K562 (cell line): ENCODE results near the gene TTC21A.

Source experiments
- BRF1 ChIP-seq: IDR thresholded peaks from 3 replicates; pipeline ENCODE4 v1.6.1; 2011; ENCODE audit warnings: borderline replicate concordance, mild to moderate bottlenecking; ENCODE audit not compliant: insufficient read length; ENCODE audit errors: extremely low read depth
- FUS ChIP-seq: fragments of 200-400 bp; formaldehyde crosslinking; optimal IDR thresholded peaks from 2 replicates; pipeline ENCODE3; 2017; ENCODE audit warnings: low read depth, low read length
- MECOM ChIP-seq: fragments of 250-450 bp; sonication (Bioruptor Pico); IDR thresholded peaks from 2 replicates; pipeline ENCODE4 v1.8.0; 2022; ENCODE audit warnings: inconsistent platforms
- NR2C2 ChIP-seq, 2 experiments: fragments of 200-800 bp in 1 of 2; sonication (Bioruptor generic) in 1 of 2; sonication (generic) in 1 of 2; formaldehyde crosslinking in 1 of 2; IDR thresholded peaks; 2 replicates each; pipeline versions ENCODE4 v1.6.1 to v1.8.0; 2016 to 2022; ENCODE audit warnings: mild to moderate bottlenecking in 1 of 2, missing compliant biosample characterization in 1 of 2, missing genetic modification characterization in 1 of 2, missing genetic modification reagents in 1 of 2
- TAF1 ChIP-seq: IDR thresholded peaks from 2 replicates; pipeline ENCODE4 v1.6.1; 2011; ENCODE audit warnings: mild to moderate bottlenecking, low read length, moderate library complexity; ENCODE audit not compliant: insufficient read depth, control insufficient read depth, severe bottlenecking; ENCODE audit errors: extremely low read depth
- ZNF140 ChIP-seq: fragments of 250-450 bp; sonication (Bioruptor Pico); IDR thresholded peaks from 2 replicates; pipeline ENCODE4 v1.8.0; 2021; ENCODE audit warnings: moderate library complexity, mild to moderate bottlenecking, inconsistent platforms
- TF ChIP-seq, protein P1 (sequence below): fragments of 450-650 bp; IDR thresholded peaks from 2 replicates; pipeline ENCODE4 v1.6.1; 2016; ENCODE audit warnings: mild to moderate bottlenecking, moderate library complexity

DNA sequence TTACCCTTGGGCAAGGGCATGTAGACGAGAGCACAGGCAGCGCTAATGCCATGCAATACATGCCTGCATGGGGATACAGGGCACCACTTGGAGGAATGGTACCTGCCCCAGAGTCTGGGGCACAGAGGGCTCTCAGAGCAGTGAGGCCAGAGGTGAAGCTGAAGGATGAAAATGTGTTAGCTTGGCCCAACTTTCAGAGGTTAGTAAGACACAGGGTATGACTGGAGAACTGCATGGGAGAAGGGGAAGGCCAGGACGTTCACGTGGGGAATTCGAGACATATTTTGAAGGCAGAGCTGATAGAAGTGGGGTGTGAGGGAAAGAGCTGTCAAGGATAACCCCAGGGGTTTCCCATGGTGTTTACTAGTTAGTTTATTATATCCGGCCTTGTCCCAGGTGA lies 26.3 kb downstream of the TTC21A start:
- TF ChIP-seq, protein P1, sequence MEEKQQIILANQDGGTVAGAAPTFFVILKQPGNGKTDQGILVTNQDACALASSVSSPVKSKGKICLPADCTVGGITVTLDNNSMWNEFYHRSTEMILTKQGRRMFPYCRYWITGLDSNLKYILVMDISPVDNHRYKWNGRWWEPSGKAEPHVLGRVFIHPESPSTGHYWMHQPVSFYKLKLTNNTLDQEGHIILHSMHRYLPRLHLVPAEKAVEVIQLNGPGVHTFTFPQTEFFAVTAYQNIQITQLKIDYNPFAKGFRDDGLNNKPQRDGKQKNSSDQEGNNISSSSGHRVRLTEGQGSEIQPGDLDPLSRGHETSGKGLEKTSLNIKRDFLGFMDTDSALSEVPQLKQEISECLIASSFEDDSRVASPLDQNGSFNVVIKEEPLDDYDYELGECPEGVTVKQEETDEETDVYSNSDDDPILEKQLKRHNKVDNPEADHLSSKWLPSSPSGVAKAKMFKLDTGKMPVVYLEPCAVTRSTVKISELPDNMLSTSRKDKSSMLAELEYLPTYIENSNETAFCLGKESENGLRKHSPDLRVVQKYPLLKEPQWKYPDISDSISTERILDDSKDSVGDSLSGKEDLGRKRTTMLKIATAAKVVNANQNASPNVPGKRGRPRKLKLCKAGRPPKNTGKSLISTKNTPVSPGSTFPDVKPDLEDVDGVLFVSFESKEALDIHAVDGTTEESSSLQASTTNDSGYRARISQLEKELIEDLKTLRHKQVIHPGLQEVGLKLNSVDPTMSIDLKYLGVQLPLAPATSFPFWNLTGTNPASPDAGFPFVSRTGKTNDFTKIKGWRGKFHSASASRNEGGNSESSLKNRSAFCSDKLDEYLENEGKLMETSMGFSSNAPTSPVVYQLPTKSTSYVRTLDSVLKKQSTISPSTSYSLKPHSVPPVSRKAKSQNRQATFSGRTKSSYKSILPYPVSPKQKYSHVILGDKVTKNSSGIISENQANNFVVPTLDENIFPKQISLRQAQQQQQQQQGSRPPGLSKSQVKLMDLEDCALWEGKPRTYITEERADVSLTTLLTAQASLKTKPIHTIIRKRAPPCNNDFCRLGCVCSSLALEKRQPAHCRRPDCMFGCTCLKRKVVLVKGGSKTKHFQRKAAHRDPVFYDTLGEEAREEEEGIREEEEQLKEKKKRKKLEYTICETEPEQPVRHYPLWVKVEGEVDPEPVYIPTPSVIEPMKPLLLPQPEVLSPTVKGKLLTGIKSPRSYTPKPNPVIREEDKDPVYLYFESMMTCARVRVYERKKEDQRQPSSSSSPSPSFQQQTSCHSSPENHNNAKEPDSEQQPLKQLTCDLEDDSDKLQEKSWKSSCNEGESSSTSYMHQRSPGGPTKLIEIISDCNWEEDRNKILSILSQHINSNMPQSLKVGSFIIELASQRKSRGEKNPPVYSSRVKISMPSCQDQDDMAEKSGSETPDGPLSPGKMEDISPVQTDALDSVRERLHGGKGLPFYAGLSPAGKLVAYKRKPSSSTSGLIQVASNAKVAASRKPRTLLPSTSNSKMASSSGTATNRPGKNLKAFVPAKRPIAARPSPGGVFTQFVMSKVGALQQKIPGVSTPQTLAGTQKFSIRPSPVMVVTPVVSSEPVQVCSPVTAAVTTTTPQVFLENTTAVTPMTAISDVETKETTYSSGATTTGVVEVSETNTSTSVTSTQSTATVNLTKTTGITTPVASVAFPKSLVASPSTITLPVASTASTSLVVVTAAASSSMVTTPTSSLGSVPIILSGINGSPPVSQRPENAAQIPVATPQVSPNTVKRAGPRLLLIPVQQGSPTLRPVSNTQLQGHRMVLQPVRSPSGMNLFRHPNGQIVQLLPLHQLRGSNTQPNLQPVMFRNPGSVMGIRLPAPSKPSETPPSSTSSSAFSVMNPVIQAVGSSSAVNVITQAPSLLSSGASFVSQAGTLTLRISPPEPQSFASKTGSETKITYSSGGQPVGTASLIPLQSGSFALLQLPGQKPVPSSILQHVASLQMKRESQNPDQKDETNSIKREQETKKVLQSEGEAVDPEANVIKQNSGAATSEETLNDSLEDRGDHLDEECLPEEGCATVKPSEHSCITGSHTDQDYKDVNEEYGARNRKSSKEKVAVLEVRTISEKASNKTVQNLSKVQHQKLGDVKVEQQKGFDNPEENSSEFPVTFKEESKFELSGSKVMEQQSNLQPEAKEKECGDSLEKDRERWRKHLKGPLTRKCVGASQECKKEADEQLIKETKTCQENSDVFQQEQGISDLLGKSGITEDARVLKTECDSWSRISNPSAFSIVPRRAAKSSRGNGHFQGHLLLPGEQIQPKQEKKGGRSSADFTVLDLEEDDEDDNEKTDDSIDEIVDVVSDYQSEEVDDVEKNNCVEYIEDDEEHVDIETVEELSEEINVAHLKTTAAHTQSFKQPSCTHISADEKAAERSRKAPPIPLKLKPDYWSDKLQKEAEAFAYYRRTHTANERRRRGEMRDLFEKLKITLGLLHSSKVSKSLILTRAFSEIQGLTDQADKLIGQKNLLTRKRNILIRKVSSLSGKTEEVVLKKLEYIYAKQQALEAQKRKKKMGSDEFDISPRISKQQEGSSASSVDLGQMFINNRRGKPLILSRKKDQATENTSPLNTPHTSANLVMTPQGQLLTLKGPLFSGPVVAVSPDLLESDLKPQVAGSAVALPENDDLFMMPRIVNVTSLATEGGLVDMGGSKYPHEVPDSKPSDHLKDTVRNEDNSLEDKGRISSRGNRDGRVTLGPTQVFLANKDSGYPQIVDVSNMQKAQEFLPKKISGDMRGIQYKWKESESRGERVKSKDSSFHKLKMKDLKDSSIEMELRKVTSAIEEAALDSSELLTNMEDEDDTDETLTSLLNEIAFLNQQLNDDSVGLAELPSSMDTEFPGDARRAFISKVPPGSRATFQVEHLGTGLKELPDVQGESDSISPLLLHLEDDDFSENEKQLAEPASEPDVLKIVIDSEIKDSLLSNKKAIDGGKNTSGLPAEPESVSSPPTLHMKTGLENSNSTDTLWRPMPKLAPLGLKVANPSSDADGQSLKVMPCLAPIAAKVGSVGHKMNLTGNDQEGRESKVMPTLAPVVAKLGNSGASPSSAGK: no peak
- TF ChIP-seq ZNF140 (no peak), BRF1 (no peak), MECOM (CRISPR knock-in tag) (no peak), NR2C2 (CRISPR knock-in tag; IDR thresholded peaks at IDR 0.05) (no peak), NR2C2 (tag; IDR thresholded peaks at IDR 0.05) (no peak), FUS (no peak), TAF1 (no peak)
